Subcutaneous adipose tissue (tissue), 4 donors: ENCODE data around the gene TLR3. TPM values are rescaled to one million over a fixed set of nuclear protein-coding genes. Genes with fewer than 3 reads are reported as not detected.

Experiments
- CTCF ChIP-seq: fragments of 450-650 bp; IDR thresholded peaks from one replicate; pipeline ENCODE4 v1.5.1; 2016; ENCODE audit warnings: low read depth, mild to moderate bottlenecking, control low read depth, antibody characterized with exemption, moderate library complexity
- total RNA-seq, 4 donors: library from RNA; depleted of rRNA; stranded (reverse); fragments of >200 nt; gene quantifications; one replicate each; pipeline ENCODE4 v1.1.0, GENCODE V29; 2016

Gene TLR3
- total RNA-seq = 10 to 100 TPM in 2 of 4 donors, 1 to 10 TPM in 2; 4.1 to 12.2 (median 8.1) TPM

- TF ChIP-seq CTCF = no peak
Measured at GRCh38 chr4:186068581-186069348, at the start of gene TLR3. TSS of gene TLR3 (plus strand) at chr4:186069156. CDS start at chr4:186076620, 7,464 bp downstream.

GRCh38 chr4:186019269-186019668 lies 49.7 kb upstream of the TLR3 start:
- no peak for TF ChIP-seq CTCF

- TF ChIP-seq CTCF = no peak
Measured at GRCh38 chr4:186020106-186020792, 48.7 kb upstream of the TLR3 start.

- no peak for TF ChIP-seq CTCF
Measured at GRCh38 chr4:186020793-186021407, 48.1 kb upstream of the TLR3 start.

GRCh38 chr4:186021461-186022167 lies 47.3 kb upstream of the TLR3 start:
- TF ChIP-seq CTCF = no peak

GRCh38 chr4:186023975-186024374 lies 45.0 kb upstream of the TLR3 start:
- TF ChIP-seq CTCF = no peak
